Upper lobe of left lung (tissue), 4 donors: Measurements from ENCODE around the gene FAP.

Experiments used
- EP300 ChIP-seq, 4 donors: sonication (generic); formaldehyde crosslinking; IDR thresholded peaks; one replicate each; pipeline ENCODE4 v1.5.1; 2017; ENCODE audit warnings: antibody characterized with exemption in 4 of 4, control low read depth in 2 of 4
- POLR2A ChIP-seq, 4 donors: fragments of 450-650 bp; IDR thresholded peaks; one replicate each; pipeline ENCODE4 v1.5.1; 2016 to 2017; ENCODE audit warnings: antibody characterized with exemption in 4 of 4, mild to moderate bottlenecking in 2 of 4
- POLR2AphosphoS5 ChIP-seq, 2 donors: sonication (generic); formaldehyde crosslinking; IDR thresholded peaks; one replicate each; pipeline ENCODE4 v1.5.1; 2017; ENCODE audit warnings: antibody characterized with exemption in 2 of 2
- TF ChIP-seq, protein P1 (sequence below), 6 experiments: fragments of 450-650 bp in 4 of 6; fragments of 200-600 bp in 2 of 6; sonication (generic) in 2 of 6; IDR thresholded peaks; one replicate each; pipeline ENCODE4 v1.5.1; 2016 to 2019; ENCODE audit warnings: antibody characterized with exemption in 6 of 6

DNA sequence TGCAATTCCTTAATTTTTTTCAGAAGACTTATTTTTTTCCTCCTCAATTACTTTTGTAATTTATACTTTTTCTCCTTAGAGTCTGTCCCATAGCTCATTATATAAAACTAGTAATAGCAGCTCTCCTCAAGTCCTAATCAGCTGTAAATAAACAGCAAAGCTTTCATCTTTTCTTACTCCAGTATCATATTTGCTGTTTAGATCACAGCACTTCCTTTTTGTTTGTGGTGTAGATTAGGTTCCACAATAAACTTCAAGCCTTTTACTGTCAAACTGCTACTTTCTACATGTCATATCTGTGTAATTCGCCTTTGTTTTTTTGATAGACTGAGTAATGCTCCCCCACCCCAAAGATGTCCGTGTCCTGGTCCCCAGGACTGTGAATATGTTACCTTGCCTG is 116.7 kb downstream of the FAP start:
- no peak for TF ChIP-seq POLR2A (IDR thresholded peaks at IDR 0.05)
- TF ChIP-seq EP300 (IDR thresholded peaks at IDR 0.05), result no peak
- TF ChIP-seq, protein P1, sequence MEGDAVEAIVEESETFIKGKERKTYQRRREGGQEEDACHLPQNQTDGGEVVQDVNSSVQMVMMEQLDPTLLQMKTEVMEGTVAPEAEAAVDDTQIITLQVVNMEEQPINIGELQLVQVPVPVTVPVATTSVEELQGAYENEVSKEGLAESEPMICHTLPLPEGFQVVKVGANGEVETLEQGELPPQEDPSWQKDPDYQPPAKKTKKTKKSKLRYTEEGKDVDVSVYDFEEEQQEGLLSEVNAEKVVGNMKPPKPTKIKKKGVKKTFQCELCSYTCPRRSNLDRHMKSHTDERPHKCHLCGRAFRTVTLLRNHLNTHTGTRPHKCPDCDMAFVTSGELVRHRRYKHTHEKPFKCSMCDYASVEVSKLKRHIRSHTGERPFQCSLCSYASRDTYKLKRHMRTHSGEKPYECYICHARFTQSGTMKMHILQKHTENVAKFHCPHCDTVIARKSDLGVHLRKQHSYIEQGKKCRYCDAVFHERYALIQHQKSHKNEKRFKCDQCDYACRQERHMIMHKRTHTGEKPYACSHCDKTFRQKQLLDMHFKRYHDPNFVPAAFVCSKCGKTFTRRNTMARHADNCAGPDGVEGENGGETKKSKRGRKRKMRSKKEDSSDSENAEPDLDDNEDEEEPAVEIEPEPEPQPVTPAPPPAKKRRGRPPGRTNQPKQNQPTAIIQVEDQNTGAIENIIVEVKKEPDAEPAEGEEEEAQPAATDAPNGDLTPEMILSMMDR (IDR thresholded peaks at IDR 0.05), result no peak
- TF ChIP-seq POLR2AphosphoS5 (IDR thresholded peaks at IDR 0.05), result no peak
